ENCODE data around the gene PIAS4. TPM values are rescaled to one million over a fixed set of nuclear protein-coding genes. Genes with fewer than 3 reads are reported as not detected.

The PIAS4 gene, protein sequence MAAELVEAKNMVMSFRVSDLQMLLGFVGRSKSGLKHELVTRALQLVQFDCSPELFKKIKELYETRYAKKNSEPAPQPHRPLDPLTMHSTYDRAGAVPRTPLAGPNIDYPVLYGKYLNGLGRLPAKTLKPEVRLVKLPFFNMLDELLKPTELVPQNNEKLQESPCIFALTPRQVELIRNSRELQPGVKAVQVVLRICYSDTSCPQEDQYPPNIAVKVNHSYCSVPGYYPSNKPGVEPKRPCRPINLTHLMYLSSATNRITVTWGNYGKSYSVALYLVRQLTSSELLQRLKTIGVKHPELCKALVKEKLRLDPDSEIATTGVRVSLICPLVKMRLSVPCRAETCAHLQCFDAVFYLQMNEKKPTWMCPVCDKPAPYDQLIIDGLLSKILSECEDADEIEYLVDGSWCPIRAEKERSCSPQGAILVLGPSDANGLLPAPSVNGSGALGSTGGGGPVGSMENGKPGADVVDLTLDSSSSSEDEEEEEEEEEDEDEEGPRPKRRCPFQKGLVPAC
- polyA plus RNA-seq: 6.1 to 11.4 TPM (median 7.5 TPM) in 3 replicates
- polyA plus RNA-seq (2011; ENCODE audit: low read depth): 18.7 TPM
- 6.4 and 13.1 TPM in 2 replicates for polyA plus RNA-seq (2011; cell fraction: cytosol; rRNA removed)
- polyA plus RNA-seq (2011; cell fraction: nucleus; rRNA removed): 12.7 and 17.1 TPM in 2 replicates
- 20.0 and 20.7 TPM in 2 replicates for polyA plus RNA-seq (2012; ENCODE audit: low replicate concordance)
- polyA minus RNA-seq: 7.4 to 42.2 TPM (median 7.6 TPM) in 3 replicates
- 7.7 TPM for polyA minus RNA-seq (2011; cell fraction: cytosol; rRNA and poly(A)+ RNA removed)
- 8.4 and 9.0 TPM in 2 replicates for polyA minus RNA-seq (2011; cell fraction: nucleus; rRNA and poly(A)+ RNA removed)

DNA sequence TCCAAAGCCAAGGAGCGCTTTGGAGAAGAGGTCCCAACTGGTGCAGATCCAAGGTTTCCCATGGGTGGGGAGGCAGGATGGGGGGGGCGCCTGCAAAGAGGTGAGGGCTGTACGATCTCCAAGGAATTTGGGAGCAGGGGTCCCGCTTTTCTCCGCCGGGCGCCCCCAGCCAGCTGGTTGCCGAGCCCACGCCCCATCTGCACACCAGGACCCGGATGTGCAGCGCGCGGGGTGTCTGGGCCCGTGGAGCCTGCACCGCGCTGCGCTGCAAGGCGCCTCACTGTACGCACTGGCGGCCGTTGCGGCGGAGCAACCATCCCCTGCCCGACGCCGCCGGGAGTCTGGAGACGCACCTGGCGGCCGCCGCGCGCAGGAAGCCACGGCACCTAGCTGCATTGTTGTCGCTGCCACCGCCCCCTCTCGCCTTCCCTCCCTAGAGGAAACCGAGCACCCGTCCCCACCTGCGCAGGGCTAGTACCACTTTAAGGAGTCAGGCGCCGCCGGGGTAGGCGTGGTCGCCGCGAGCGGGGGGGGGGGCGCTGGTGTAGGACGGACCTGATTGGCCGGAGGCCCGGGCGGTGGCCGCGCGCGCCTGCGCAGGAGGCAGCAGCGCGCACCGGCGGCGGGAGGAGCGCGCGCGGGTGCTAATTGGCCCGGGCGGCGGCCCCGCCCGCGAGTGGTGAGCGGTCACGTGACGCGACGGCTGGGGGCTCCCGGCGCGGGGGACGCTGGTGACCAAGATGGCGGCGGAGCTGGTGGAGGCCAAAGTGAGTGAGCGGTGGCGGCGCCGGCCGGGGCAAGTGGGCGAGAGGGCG lies at the start of gene PIAS4:
Gene PIAS4 (plus strand): TSS at position 716 of the 815 bp plus-strand sequence. CDS start 25 bp downstream, at position 741.
- H3K27ac ChIP-seq (ENCODE audit: control insufficient read depth, insufficient read depth, low read length): peak within 1 kb of the TSS; percentile 20
- peaks cover 14% of the 10 kb centered on the region for H3K4me1 ChIP-seq (ENCODE audit: control insufficient read depth, extremely low read depth, insufficient read depth, low read length)
- no peaks in the 10 kb centered on the region for H4K20me1 ChIP-seq (ENCODE audit: control insufficient read depth, extremely low read depth, insufficient read depth, low read length)
- DNase-seq (ENCODE audit: low read depth, low spot score) (peak; percentile 64), FAIRE-seq (no peak)
- H3K36me3 ChIP-seq (ENCODE audit: control insufficient read depth in 2 of 2, extremely low read depth in 1 of 2, insufficient read depth in 2 of 2, low read length in 2 of 2): peaks cover 2 to 5% of the 10 kb centered on the region in 2 experiments
- peak within 1 kb of the TSS; percentile 79 for H3K9ac ChIP-seq (ENCODE audit: control insufficient read depth, extremely low read depth, insufficient read depth, low read length)
- peak within 1 kb of the TSS; percentile 96 for H3K4me2 ChIP-seq (ENCODE audit: control insufficient read depth, extremely low read depth, insufficient read depth, low read depth, low read length)
- no peaks in the 10 kb centered on the region for H3K27me3 ChIP-seq (ENCODE audit: control insufficient read depth, extremely low read depth, insufficient read depth, low read length)
- dilution Hi-C loops (cut with MboI; ENCODE audit: extremely low pct_ligation_motif_present, low sequenced_read_pairs): no loop called here
- no peaks in the 10 kb centered on the region for H3K9me1 ChIP-seq (ENCODE audit: control insufficient read depth, extremely low read depth, insufficient read depth, low read length)
- H3K9me3 ChIP-seq (ENCODE audit: control insufficient read depth, low read depth, low read length): no peaks in the 10 kb centered on the region
- H2AFZ ChIP-seq (ENCODE audit: control insufficient read depth, low read length): peak within 1 kb of the TSS; percentile 85
- H3K79me2 ChIP-seq (ENCODE audit: control insufficient read depth, insufficient read depth, low read length): peaks cover 39% of the 10 kb centered on the region
- H3K4me3 ChIP-seq (ENCODE audit: control insufficient read depth in 2 of 3, extremely low read depth in 1 of 3, insufficient read depth in 2 of 3, low read depth in 1 of 3, low read length in 3 of 3): peak within 1 kb of the TSS; percentile 90 to 92 (median 92)
- TF ChIP-seq CTCF (optimal IDR thresholded peaks at IDR 0.05 in 1 of 3, IDR thresholded peaks at IDR 0.05 in 1 of 3, conservative IDR thresholded peaks at IDR 0.05 in 1 of 3; ENCODE audit: extremely low read depth in 1 of 3, insufficient read depth in 2 of 3, low read length in 3 of 3) (peak in 1 of 3 experiments; percentile 7), EZH2 (IDR thresholded peaks at IDR 0.05; ENCODE audit: low read length) (no peak)

DNA sequence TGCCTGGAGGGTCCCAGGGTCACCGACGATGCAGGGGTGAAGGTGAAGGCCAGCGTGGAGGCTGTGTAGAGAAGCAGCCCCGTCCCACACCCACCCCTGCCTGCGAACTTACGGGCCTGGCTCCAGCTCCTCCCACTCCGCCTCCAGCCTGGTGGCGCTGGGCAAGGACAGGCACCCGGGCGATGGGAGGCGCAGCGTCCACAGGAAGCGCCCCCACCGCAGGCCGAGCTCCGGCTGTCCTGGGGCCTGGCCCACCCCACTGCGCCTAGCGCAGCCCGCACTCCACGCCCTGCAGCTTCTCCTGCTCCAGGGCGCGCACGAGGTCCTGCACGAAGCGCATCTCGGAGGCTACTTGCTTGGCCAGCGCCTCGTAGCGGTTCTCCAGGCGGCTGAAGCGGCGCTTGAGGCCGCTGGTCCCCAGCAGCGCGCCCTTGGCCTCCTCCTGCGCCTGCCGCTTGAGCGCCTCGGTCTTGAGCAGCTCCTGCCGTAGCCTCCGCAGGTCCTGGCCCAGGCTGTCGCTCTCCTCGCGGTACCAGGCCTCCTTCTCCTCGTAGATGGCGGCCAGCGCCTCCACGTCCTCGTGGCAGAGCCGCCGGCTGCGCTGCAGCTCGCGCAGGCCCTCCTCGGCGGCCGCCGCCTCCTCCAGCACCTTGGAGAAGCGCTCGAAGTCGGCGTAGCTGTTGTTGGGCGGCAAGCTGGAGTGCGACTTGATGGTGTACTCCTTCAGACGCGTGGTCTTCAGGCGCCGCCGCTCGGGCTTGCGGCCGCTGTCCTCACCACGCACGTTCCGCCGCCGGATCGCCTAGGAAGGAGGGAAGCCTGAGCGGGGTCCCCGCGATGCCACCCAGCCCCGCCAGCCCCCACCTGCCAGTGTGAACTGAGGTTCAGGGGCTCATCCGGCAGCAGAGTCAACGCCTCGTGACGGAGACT lies 48.4 kb upstream of the PIAS4 start:
- H3K9me3 ChIP-seq (ENCODE audit: control insufficient read depth, low read depth, low read length): no peaks in the 10 kb centered on the region
- no peak overlapping the region for H3K4me2 ChIP-seq (ENCODE audit: control insufficient read depth, extremely low read depth, insufficient read depth, low read depth, low read length)
- H3K27ac ChIP-seq (ENCODE audit: control insufficient read depth, insufficient read depth, low read length): no peak overlapping the region
- H3K9me1 ChIP-seq (ENCODE audit: control insufficient read depth, extremely low read depth, insufficient read depth, low read length): no peaks in the 10 kb centered on the region
- no peak for TF ChIP-seq CTCF (optimal IDR thresholded peaks at IDR 0.05 in 1 of 3, IDR thresholded peaks at IDR 0.05 in 1 of 3, conservative IDR thresholded peaks at IDR 0.05 in 1 of 3; ENCODE audit: extremely low read depth in 1 of 3, insufficient read depth in 2 of 3, low read length in 3 of 3)
- TF ChIP-seq EZH2 (IDR thresholded peaks at IDR 0.05; ENCODE audit: low read length): no peak
- no peaks in the 10 kb centered on the region for H3K27me3 ChIP-seq (ENCODE audit: control insufficient read depth, extremely low read depth, insufficient read depth, low read length)
- H2AFZ ChIP-seq (ENCODE audit: control insufficient read depth, low read length): no peak overlapping the region
- DNase-seq (ENCODE audit: low read depth, low spot score) (no peak), FAIRE-seq (no peak)
- peaks cover 10% of the 10 kb centered on the region for H3K79me2 ChIP-seq (ENCODE audit: control insufficient read depth, insufficient read depth, low read length)
- H3K9ac ChIP-seq (ENCODE audit: control insufficient read depth, extremely low read depth, insufficient read depth, low read length): no peak overlapping the region
- H4K20me1 ChIP-seq (ENCODE audit: control insufficient read depth, extremely low read depth, insufficient read depth, low read length): peaks cover 3% of the 10 kb centered on the region
- H3K4me3 ChIP-seq (ENCODE audit: control insufficient read depth in 2 of 3, extremely low read depth in 1 of 3, insufficient read depth in 2 of 3, low read depth in 1 of 3, low read length in 3 of 3): no peak overlapping the region
- no peaks in the 10 kb centered on the region for H3K4me1 ChIP-seq (ENCODE audit: control insufficient read depth, extremely low read depth, insufficient read depth, low read length)
- H3K36me3 ChIP-seq (ENCODE audit: control insufficient read depth in 2 of 2, extremely low read depth in 1 of 2, insufficient read depth in 2 of 2, low read length in 2 of 2): peaks cover 15 to 34% of the 10 kb centered on the region in 2 experiments
- dilution Hi-C loops (cut with MboI; ENCODE audit: extremely low pct_ligation_motif_present, low sequenced_read_pairs): no loop called here
